ENCODE results near the gene TBCEL.

TBCEL gene

DNA sequence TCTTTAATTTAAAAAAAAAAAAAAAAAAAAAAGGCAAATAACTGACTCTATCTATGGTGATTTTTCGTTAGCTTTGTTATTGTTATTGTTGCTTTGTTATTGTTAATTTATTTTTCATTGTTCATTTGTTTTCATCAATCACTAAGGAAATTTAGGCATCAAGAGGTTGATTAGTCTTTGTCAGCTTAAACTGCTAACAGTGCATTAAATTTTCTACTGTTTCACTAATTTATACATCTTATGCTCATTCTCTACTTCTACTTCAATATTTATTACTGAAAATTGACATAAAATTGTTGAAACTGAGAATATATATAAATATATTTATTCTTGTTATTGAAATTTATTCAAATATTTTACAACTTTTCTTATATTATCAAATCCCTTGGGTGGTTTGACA lies 24.0 kb downstream of the TBCEL start:
- H3K9ac ChIP-seq (ENCODE audit: insufficient read length, low read depth): no peak overlapping the region
- H3K4me3 ChIP-seq (ENCODE audit: insufficient read length, low read depth): no peak overlapping the region
- no peaks in the 10 kb centered on the region for H3K9me3 ChIP-seq (ENCODE audit: insufficient read depth, low read length)
- no peak for DNase-seq (ENCODE audit: low read depth, low spot score)
- TF ChIP-seq SUZ12 (IDR thresholded peaks at IDR 0.05; ENCODE audit: extremely low read depth, insufficient read depth, insufficient read length): no peak
- no peak for TF ChIP-seq ZNF274 (IDR thresholded peaks at IDR 0.05; ENCODE audit: low read depth, low read length)
- TF ChIP-seq YY1 (IDR thresholded peaks at IDR 0.05; ENCODE audit: insufficient read depth, insufficient read length): no peak
- no peaks in the 10 kb centered on the region for H3K27me3 ChIP-seq (ENCODE audit: insufficient read depth, insufficient read length)
- peaks cover 15% of the 10 kb centered on the region for H3K36me3 ChIP-seq (ENCODE audit: insufficient read depth, insufficient read length, low read length)
- H3K4me1 ChIP-seq (ENCODE audit: insufficient read depth, insufficient read length): no peaks in the 10 kb centered on the region

DNA sequence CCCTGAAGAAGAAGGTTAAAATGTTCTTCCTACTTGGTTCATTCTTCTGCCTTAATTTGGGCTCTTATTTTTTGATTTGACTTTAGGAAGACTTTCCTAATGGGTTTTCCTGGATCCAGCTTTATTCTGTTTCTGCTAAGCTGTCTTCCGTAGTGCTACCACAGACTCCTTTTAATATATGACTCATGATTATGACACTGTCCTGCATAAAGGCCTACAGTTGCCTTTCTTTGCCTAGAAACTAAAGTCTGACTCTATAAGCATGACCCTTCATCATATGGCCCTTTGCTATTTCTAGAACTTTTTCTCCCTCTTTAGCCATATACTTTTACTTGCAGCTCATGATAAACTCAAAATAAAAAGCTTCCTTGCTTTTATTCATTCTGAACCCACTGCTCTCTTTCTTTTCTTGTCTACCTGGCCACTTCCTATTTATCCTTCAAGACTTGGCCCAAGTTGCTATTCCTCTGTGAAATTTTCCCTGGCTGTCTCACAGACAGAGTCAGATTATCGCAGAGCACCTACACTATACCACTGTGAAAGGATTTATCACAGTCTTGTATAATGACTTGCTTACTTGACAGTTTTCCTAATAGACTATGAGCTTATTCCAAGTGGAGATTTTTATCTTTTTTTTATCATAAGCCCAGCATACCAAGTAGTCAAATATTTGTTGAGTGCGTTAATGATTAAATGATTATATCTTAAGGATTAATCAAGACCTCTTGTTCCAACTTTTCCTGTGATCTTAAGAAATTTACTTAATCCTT lies 24.7 kb downstream of the TBCEL start:
- no peak for DNase-seq (ENCODE audit: low read depth, low spot score)
- H3K9ac ChIP-seq (ENCODE audit: insufficient read length, low read depth): no peak overlapping the region
- no peaks in the 10 kb centered on the region for H3K27me3 ChIP-seq (ENCODE audit: insufficient read depth, insufficient read length)
- no peak overlapping the region for H3K4me3 ChIP-seq (ENCODE audit: insufficient read length, low read depth)
- H3K9me3 ChIP-seq (ENCODE audit: insufficient read depth, low read length): no peaks in the 10 kb centered on the region
- peaks cover 19% of the 10 kb centered on the region for H3K36me3 ChIP-seq (ENCODE audit: insufficient read depth, insufficient read length, low read length)
- H3K4me1 ChIP-seq (ENCODE audit: insufficient read depth, insufficient read length): no peaks in the 10 kb centered on the region
- TF ChIP-seq SUZ12 (IDR thresholded peaks at IDR 0.05; ENCODE audit: extremely low read depth, insufficient read depth, insufficient read length): no peak
- TF ChIP-seq ZNF274 (IDR thresholded peaks at IDR 0.05; ENCODE audit: low read depth, low read length): no peak
- TF ChIP-seq YY1 (IDR thresholded peaks at IDR 0.05; ENCODE audit: insufficient read depth, insufficient read length): no peak

DNA sequence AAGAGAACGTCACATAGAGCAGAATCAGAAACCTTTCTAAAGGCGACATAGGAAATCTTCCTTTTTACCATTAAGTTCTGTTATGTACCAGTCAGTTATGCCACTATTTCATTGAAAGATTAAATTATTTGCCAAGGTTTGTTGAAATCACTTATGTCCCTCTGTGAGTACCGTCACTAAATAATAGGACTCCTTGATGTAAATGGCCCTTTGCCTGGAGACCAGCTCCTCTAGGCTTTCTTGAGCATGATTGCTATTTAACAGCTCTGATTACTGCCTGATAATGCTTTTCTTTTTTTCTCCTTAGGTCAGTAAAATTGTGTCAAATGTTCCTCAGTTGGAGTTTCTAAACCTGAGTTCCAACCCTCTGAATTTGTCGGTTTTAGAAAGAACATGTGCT lies 29.3 kb downstream of the TBCEL start:
- Histone ChIP-seq H3K9me3 (ENCODE audit: insufficient read depth, low read length) (no peaks in the 10 kb centered on the region), H3K36me3 (ENCODE audit: insufficient read depth, insufficient read length, low read length) (peaks cover 35% of the 10 kb centered on the region), H3K4me1 (ENCODE audit: insufficient read depth, insufficient read length) (no peaks in the 10 kb centered on the region), H3K9ac (ENCODE audit: insufficient read length, low read depth) (no peak overlapping the region), H3K4me3 (ENCODE audit: insufficient read length, low read depth) (no peak overlapping the region), H3K27me3 (ENCODE audit: insufficient read depth, insufficient read length) (no peaks in the 10 kb centered on the region)
- DNase-seq (ENCODE audit: low read depth, low spot score): no peak
- TF ChIP-seq YY1 (IDR thresholded peaks at IDR 0.05; ENCODE audit: insufficient read depth, insufficient read length) (no peak), ZNF274 (IDR thresholded peaks at IDR 0.05; ENCODE audit: low read depth, low read length) (no peak), SUZ12 (IDR thresholded peaks at IDR 0.05; ENCODE audit: extremely low read depth, insufficient read depth, insufficient read length) (no peak)

DNA sequence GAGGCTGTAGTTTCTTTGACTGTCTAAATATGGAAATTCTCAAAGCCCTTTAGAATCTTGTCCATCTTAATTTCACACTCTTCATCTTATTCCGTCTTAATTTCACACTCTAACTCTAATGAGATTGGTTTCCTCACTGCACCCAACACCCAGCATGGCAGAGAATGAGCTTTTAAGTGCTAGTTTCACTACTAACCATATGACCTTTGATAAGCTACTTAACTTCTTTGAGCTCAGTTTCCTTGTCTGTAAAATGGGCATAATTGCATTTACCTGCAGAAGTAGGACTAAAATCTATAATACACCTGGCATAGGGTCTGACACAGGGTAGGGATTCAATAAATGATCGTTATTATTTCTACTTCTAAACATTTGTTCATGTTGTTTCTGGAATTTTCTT lies 30.4 kb downstream of the TBCEL start:
- H3K36me3 ChIP-seq (ENCODE audit: insufficient read depth, insufficient read length, low read length): peaks cover 35% of the 10 kb centered on the region
- H3K9me3 ChIP-seq (ENCODE audit: insufficient read depth, low read length): no peaks in the 10 kb centered on the region

GRCh38 chr11:121055076-121055475 lies 31.2 kb downstream of the TBCEL start:
- TF ChIP-seq SUZ12 (IDR thresholded peaks at IDR 0.05; ENCODE audit: extremely low read depth, insufficient read depth, insufficient read length) (no peak), ZNF274 (IDR thresholded peaks at IDR 0.05; ENCODE audit: low read depth, low read length) (no peak), YY1 (IDR thresholded peaks at IDR 0.05; ENCODE audit: insufficient read depth, insufficient read length) (no peak)
- Histone ChIP-seq H3K9ac (ENCODE audit: insufficient read length, low read depth) (no peak overlapping the region), H3K4me3 (ENCODE audit: insufficient read length, low read depth) (no peak overlapping the region), H3K4me1 (ENCODE audit: insufficient read depth, insufficient read length) (no peaks in the 10 kb centered on the region), H3K9me3 (ENCODE audit: insufficient read depth, low read length) (no peaks in the 10 kb centered on the region), H3K27me3 (ENCODE audit: insufficient read depth, insufficient read length) (no peaks in the 10 kb centered on the region), H3K36me3 (ENCODE audit: insufficient read depth, insufficient read length, low read length) (peaks cover 35% of the 10 kb centered on the region)
- no peak for DNase-seq (ENCODE audit: low read depth, low spot score)

More for the DNA sequence above, 30.4 kb downstream of the TBCEL start:
- no peak for TF ChIP-seq YY1 (IDR thresholded peaks at IDR 0.05; ENCODE audit: insufficient read depth, insufficient read length)
- no peak for TF ChIP-seq SUZ12 (IDR thresholded peaks at IDR 0.05; ENCODE audit: extremely low read depth, insufficient read depth, insufficient read length)
- no peak for TF ChIP-seq ZNF274 (IDR thresholded peaks at IDR 0.05; ENCODE audit: low read depth, low read length)
- Histone ChIP-seq H3K4me1 (ENCODE audit: insufficient read depth, insufficient read length) (no peaks in the 10 kb centered on the region), H3K27me3 (ENCODE audit: insufficient read depth, insufficient read length) (no peaks in the 10 kb centered on the region), H3K4me3 (ENCODE audit: insufficient read length, low read depth) (no peak overlapping the region), H3K9ac (ENCODE audit: insufficient read length, low read depth) (no peak overlapping the region)
- DNase-seq (ENCODE audit: low read depth, low spot score): no peak

DNA sequence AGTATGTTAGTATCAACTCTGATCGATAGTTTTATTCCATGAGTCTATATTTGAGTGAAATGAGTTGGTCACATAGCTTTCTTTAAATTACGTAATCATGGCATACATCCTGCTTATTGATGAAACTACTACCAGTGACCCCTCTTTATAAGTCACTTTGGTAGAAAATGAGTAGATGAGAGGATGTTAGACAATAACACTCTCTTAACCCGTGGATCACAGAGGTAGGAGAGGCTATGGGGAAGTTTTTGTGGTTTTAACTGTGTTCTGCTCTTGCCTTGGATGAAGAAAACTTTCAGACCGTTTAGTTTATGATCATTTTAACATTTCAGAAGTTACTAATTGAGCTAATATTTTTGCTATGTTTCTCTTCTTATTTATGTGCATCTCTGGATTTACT lies 34.0 kb downstream of the TBCEL start:
- Histone ChIP-seq H3K4me1 (ENCODE audit: insufficient read depth, insufficient read length) (no peaks in the 10 kb centered on the region), H3K36me3 (ENCODE audit: insufficient read depth, insufficient read length, low read length) (peaks cover 43% of the 10 kb centered on the region), H3K9me3 (ENCODE audit: insufficient read depth, low read length) (no peaks in the 10 kb centered on the region), H3K9ac (ENCODE audit: insufficient read length, low read depth) (no peak overlapping the region), H3K27me3 (ENCODE audit: insufficient read depth, insufficient read length) (no peaks in the 10 kb centered on the region), H3K4me3 (ENCODE audit: insufficient read length, low read depth) (no peak overlapping the region)
- TF ChIP-seq ZNF274 (IDR thresholded peaks at IDR 0.05; ENCODE audit: low read depth, low read length) (no peak), YY1 (IDR thresholded peaks at IDR 0.05; ENCODE audit: insufficient read depth, insufficient read length) (no peak), SUZ12 (IDR thresholded peaks at IDR 0.05; ENCODE audit: extremely low read depth, insufficient read depth, insufficient read length) (no peak)
- DNase-seq (ENCODE audit: low read depth, low spot score): no peak

- Histone ChIP-seq H3K9me3 (ENCODE audit: insufficient read depth, low read length) (no peaks in the 10 kb centered on the region), H3K27me3 (ENCODE audit: insufficient read depth, insufficient read length) (no peaks in the 10 kb centered on the region), H3K36me3 (ENCODE audit: insufficient read depth, insufficient read length, low read length) (peaks cover 36% of the 10 kb centered on the region), H3K9ac (ENCODE audit: insufficient read length, low read depth) (no peak overlapping the region), H3K4me1 (ENCODE audit: insufficient read depth, insufficient read length) (no peaks in the 10 kb centered on the region), H3K4me3 (ENCODE audit: insufficient read length, low read depth) (no peak overlapping the region)
- TF ChIP-seq YY1 (IDR thresholded peaks at IDR 0.05; ENCODE audit: insufficient read depth, insufficient read length): no peak
- no peak for TF ChIP-seq SUZ12 (IDR thresholded peaks at IDR 0.05; ENCODE audit: extremely low read depth, insufficient read depth, insufficient read length)
- TF ChIP-seq ZNF274 (IDR thresholded peaks at IDR 0.05; ENCODE audit: low read depth, low read length): no peak
- no peak for DNase-seq (ENCODE audit: low read depth, low spot score)
These were observed 35.0 kb downstream of the TBCEL start for GRCh38 chr11:121058941-121059340.
